KMS-11 (cell line): ENCODE results near the gene DDX24.
A peak's percentile ranks its signal among the peaks of the same experiment; 100 is the strongest.

Experiments
- H2AFZ ChIP-seq: fragments of 200-600 bp; sonication (generic); 2 replicates; pipeline ENCODE4 v1.6.1; 2016; ENCODE audit warnings: antibody characterized with exemption, mixed run types, low read depth
- H3K27ac ChIP-seq: fragments of 200-600 bp; sonication (generic); 2 replicates; pipeline ENCODE4 v1.6.1; 2016; ENCODE audit warnings: mild to moderate bottlenecking, mixed run types
- H3K27me3 ChIP-seq: fragments of 200-600 bp; sonication (generic); 2 replicates; pipeline ENCODE4 v1.6.1; 2017; ENCODE audit warnings: mild to moderate bottlenecking, low read depth, mixed run types, moderate library complexity; ENCODE audit not compliant: insufficient read depth
- H3K36me3 ChIP-seq: fragments of 200-600 bp; sonication (generic); 2 replicates; pipeline ENCODE4 v1.6.1; 2017; ENCODE audit warnings: mild to moderate bottlenecking, mixed run types; ENCODE audit not compliant: insufficient read depth
- H3K4me1 ChIP-seq: fragments of 200-600 bp; sonication (generic); 2 replicates; pipeline ENCODE4 v1.6.1; 2016; ENCODE audit warnings: mild to moderate bottlenecking, low read depth, mixed run types; ENCODE audit not compliant: poor library complexity, severe bottlenecking
- H3K4me2 ChIP-seq: fragments of 200-600 bp; sonication (generic); 2 replicates; pipeline ENCODE4 v1.7.0; 2016; ENCODE audit warnings: mild to moderate bottlenecking, mixed run types
- H3K4me3 ChIP-seq: fragments of 200-600 bp; sonication (generic); IDR thresholded peaks from 2 replicates; pipeline ENCODE4 v1.6.1; 2017; ENCODE audit warnings: low read depth, low read length, mixed read lengths; ENCODE audit not compliant: insufficient read depth
- H3K79me2 ChIP-seq: fragments of 200-600 bp; sonication (generic); 2 replicates; pipeline ENCODE4 v1.6.1; 2016; ENCODE audit warnings: low read depth, mixed run types; ENCODE audit not compliant: insufficient read depth
- H3K9ac ChIP-seq: fragments of 200-600 bp; sonication (generic); 2 replicates; pipeline ENCODE4 v1.6.1; 2016; ENCODE audit warnings: mild to moderate bottlenecking, mixed run types
- H4K20me1 ChIP-seq: fragments of 200-600 bp; sonication (generic); 2 replicates; pipeline ENCODE4 v1.6.1; 2016; ENCODE audit warnings: mild to moderate bottlenecking, mixed run types; ENCODE audit not compliant: insufficient read depth
- CTCF ChIP-seq: fragments of 200-600 bp; sonication (generic); conservative IDR thresholded peaks from 2 replicates; pipeline ENCODE4 v1.6.1; 2017; ENCODE audit warnings: low read depth, mild to moderate bottlenecking, antibody characterized with exemption, low read length, moderate library complexity, mixed read lengths

The DDX24 gene

GRCh38 chr14:94029265-94029664, 51.7 kb downstream of the DDX24 start:
- no peaks in the 10 kb centered on the region for H3K27me3 ChIP-seq
- peaks cover 3% of the 10 kb centered on the region for H3K4me1 ChIP-seq
- no peak overlapping the region for H3K27ac ChIP-seq
- no peak overlapping the region for H3K4me2 ChIP-seq
- H2AFZ ChIP-seq: no peak overlapping the region
- H3K36me3 ChIP-seq: no peaks in the 10 kb centered on the region
- H3K9ac ChIP-seq: no peak overlapping the region
- no peaks in the 10 kb centered on the region for H4K20me1 ChIP-seq
- TF ChIP-seq CTCF: no peak
- H3K4me3 ChIP-seq: no peak overlapping the region
- no peaks in the 10 kb centered on the region for H3K79me2 ChIP-seq

- Histone ChIP-seq H3K4me2 (no peak overlapping the region), H3K9ac (no peak overlapping the region), H3K27ac (no peak overlapping the region), H4K20me1 (no peaks in the 10 kb centered on the region), H3K79me2 (no peaks in the 10 kb centered on the region), H3K36me3 (no peaks in the 10 kb centered on the region), H3K27me3 (no peaks in the 10 kb centered on the region), H3K4me3 (no peak overlapping the region), H2AFZ (no peak overlapping the region), H3K4me1 (peaks cover 3% of the 10 kb centered on the region)
- TF ChIP-seq CTCF: no peak
Measured at GRCh38 chr14:94028450-94028826, 52.6 kb downstream of the DDX24 start.

GRCh38 chr14:94027566-94028449, 53.2 kb downstream of the DDX24 start:
- no peaks in the 10 kb centered on the region for H3K79me2 ChIP-seq

GRCh38 chr14:94026889-94027469, 54.0 kb downstream of the DDX24 start:
- Histone ChIP-seq H3K4me1 (peaks cover 15% of the 10 kb centered on the region), H3K4me2 (peak overlapping the region; percentile 39), H3K4me3 (no peak overlapping the region), H4K20me1 (no peaks in the 10 kb centered on the region), H3K79me2 (no peaks in the 10 kb centered on the region), H3K36me3 (no peaks in the 10 kb centered on the region), H3K27ac (no peak overlapping the region), H2AFZ (peak overlapping the region; percentile 75; the same call in 1 of the 2 replicates), H3K9ac (peak overlapping the region; percentile 39; the same call in 1 of the 2 replicates), H3K27me3 (no peaks in the 10 kb centered on the region)
- no peak for TF ChIP-seq CTCF

More at GRCh38 chr14:94027566-94028449, 53.2 kb downstream of the DDX24 start:
- Histone ChIP-seq H3K9ac (no peak overlapping the region), H3K4me2 (no peak overlapping the region), H4K20me1 (no peaks in the 10 kb centered on the region), H2AFZ (no peak overlapping the region), H3K36me3 (no peaks in the 10 kb centered on the region), H3K27ac (no peak overlapping the region), H3K27me3 (no peaks in the 10 kb centered on the region), H3K4me3 (no peak overlapping the region), H3K4me1 (peaks cover 7% of the 10 kb centered on the region)
- no peak for TF ChIP-seq CTCF
